ENCODE measurements around the gene NTRK1. TPM values are rescaled to one million over a fixed set of nuclear protein-coding genes. Genes with fewer than 3 reads are reported as not detected.

The NTRK1 gene
- total and polyA plus RNA-seq, 2 donors (not counting 1 experiment from before 2014, with no cell fraction given) = not detected

DNA sequence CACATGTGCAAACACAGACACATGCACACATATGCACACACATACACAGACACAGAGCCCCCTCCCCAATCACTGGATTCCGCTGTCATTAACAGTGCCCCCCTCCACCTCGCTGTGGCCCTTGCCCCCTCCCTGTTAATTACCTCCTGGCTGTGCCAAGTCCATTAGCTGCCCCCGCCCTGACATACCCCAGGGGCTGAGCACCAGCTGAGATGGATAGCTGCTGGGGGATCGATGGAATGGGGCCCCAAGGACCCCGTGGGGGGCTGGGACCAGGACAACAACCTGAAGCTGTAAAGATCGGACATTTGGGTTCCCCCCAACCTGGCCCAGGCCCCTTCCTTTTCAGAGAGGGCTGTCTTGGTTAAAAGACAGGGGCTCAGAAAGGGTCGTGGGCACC, 23.3 kb downstream of the NTRK1 start:
- no peaks in the 10 kb centered on the region for H3K36me3 ChIP-seq (replicated peaks in 1 of 2; ENCODE audit: control extremely low read depth in 1 of 2, control insufficient read depth in 1 of 2, extremely low read depth in 1 of 2, insufficient read depth in 2 of 2, low read length in 1 of 2)
- H3K27ac ChIP-seq (ENCODE audit: low read length in 2 of 2) = no peak overlapping the region
- no peak overlapping the region for H2AFZ ChIP-seq (ENCODE audit: insufficient read depth, low read depth, low read length, poor library complexity, severe bottlenecking)
- Mint-ChIP-seq H3K4me3 (no peak overlapping the region), H3K27ac (no peak overlapping the region), H3K4me1 (no peaks in the 10 kb centered on the region), H3K27me3 (peaks cover 61% of the 10 kb centered on the region), H3K9me3 (ENCODE audit: insufficient read depth) (no peaks in the 10 kb centered on the region)
- H3K4me3 ChIP-seq (ENCODE audit: control extremely low read depth in 1 of 5, extremely low read depth in 1 of 5, insufficient read depth in 1 of 5, low read depth in 2 of 5, low read length in 4 of 5) = no peak overlapping the region
- WGBS (ENCODE audit: insufficient coverage) = 75% methylated on average over 7 of the region's 7 CpGs
- ATAC-seq (ENCODE audit: low read depth) (no peak), DNase-seq (no peak)
- no peaks in the 10 kb centered on the region for H3K79me2 ChIP-seq (ENCODE audit: control insufficient read depth, insufficient read depth, low read length)
- no peak overlapping the region for H3K9ac ChIP-seq (ENCODE audit: low read length)
- H3K27me3 ChIP-seq (replicated peaks in 1 of 4; ENCODE audit: control extremely low read depth in 1 of 4, control insufficient read depth in 3 of 4, insufficient read depth in 4 of 4, low read length in 3 of 4) = peaks cover 0 to 46% (median 8%) of the 10 kb centered on the region in 4 experiments
- ChIA-PET POLR2A (no interaction called here), CTCF (interaction anchor here (1.8 kb wide), 1 partner anchor 195 kb away, joined by 6 read pairs; no protein-coding TSS in a partner anchor)
- H4K20me1 ChIP-seq (ENCODE audit: control insufficient read depth, insufficient read depth, low read length, poor library complexity, severe bottlenecking) = no peaks in the 10 kb centered on the region
- intact Hi-C loops (cut with micrococcal nuclease) = no loop called here
- H3K4me2 ChIP-seq (replicated peaks; ENCODE audit: low read depth, low read length, poor library complexity, severe bottlenecking) = no peak overlapping the region
- no peaks in the 10 kb centered on the region for H3K9me3 ChIP-seq (ENCODE audit: control extremely low read depth in 1 of 3, control insufficient read depth in 2 of 3, insufficient read depth in 1 of 3, low read length in 2 of 3)
- TF ChIP-seq, protein P1, sequence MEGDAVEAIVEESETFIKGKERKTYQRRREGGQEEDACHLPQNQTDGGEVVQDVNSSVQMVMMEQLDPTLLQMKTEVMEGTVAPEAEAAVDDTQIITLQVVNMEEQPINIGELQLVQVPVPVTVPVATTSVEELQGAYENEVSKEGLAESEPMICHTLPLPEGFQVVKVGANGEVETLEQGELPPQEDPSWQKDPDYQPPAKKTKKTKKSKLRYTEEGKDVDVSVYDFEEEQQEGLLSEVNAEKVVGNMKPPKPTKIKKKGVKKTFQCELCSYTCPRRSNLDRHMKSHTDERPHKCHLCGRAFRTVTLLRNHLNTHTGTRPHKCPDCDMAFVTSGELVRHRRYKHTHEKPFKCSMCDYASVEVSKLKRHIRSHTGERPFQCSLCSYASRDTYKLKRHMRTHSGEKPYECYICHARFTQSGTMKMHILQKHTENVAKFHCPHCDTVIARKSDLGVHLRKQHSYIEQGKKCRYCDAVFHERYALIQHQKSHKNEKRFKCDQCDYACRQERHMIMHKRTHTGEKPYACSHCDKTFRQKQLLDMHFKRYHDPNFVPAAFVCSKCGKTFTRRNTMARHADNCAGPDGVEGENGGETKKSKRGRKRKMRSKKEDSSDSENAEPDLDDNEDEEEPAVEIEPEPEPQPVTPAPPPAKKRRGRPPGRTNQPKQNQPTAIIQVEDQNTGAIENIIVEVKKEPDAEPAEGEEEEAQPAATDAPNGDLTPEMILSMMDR (IDR thresholded peaks at IDR 0.05) = no peak
- TF ChIP-seq EZH2 (IDR thresholded peaks at IDR 0.05; ENCODE audit: borderline replicate concordance, insufficient read depth, low read depth, low read length, poor library complexity, severe bottlenecking) = no peak
- H3K4me1 ChIP-seq (ENCODE audit: control insufficient read depth in 2 of 2, insufficient read depth in 2 of 2, low read length in 2 of 2) = no peaks in the 10 kb centered on the region

DNA sequence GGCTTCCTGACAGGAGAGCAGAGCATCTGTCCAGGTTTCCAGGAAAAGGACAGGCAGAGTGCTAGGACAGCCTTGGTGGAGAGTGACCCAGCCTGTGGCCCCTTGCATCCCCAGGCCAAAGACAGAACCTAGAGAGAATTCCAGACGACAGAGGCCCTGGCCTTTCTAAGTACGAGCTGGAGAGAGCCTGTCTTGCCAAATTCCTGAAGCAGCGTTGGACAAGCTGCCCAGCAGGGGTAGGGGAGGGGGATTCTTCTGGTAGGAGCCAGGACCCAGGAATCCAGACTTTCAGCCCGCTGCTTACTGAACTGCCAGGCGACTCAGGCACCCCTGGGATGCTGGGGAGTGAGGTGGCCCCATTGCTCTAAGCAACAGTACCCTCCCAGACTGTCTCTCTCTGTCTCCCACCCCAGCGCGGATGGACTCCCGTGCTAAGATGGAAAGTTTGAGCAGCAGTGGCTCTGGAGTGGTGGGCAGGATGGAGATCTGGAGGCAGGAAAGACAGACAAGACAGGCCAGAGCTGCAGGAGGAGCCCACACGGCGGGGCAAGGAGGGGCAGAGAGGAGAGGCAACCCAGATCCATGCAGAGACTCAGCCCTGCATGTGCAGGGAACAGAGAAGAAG, 24.0 kb downstream of the NTRK1 start:
- Mint-ChIP-seq H3K27me3 (peaks cover 61% of the 10 kb centered on the region), H3K9me3 (ENCODE audit: insufficient read depth) (no peaks in the 10 kb centered on the region), H3K27ac (no peak overlapping the region), H3K4me1 (no peaks in the 10 kb centered on the region), H3K4me3 (no peak overlapping the region)
- Histone ChIP-seq H4K20me1 (ENCODE audit: control insufficient read depth, insufficient read depth, low read length, poor library complexity, severe bottlenecking) (no peaks in the 10 kb centered on the region), H3K4me2 (replicated peaks; ENCODE audit: low read depth, low read length, poor library complexity, severe bottlenecking) (no peak overlapping the region), H3K9me3 (ENCODE audit: control extremely low read depth in 1 of 3, control insufficient read depth in 2 of 3, insufficient read depth in 1 of 3, low read length in 2 of 3) (no peaks in the 10 kb centered on the region), H2AFZ (ENCODE audit: insufficient read depth, low read depth, low read length, poor library complexity, severe bottlenecking) (no peak overlapping the region), H3K9ac (ENCODE audit: low read length) (no peak overlapping the region), H3K36me3 (replicated peaks in 1 of 2; ENCODE audit: control extremely low read depth in 1 of 2, control insufficient read depth in 1 of 2, extremely low read depth in 1 of 2, insufficient read depth in 2 of 2, low read length in 1 of 2) (no peaks in the 10 kb centered on the region), H3K27ac (ENCODE audit: low read length in 2 of 2) (no peak overlapping the region), H3K4me3 (ENCODE audit: control extremely low read depth in 1 of 5, extremely low read depth in 1 of 5, insufficient read depth in 1 of 5, low read depth in 2 of 5, low read length in 4 of 5) (no peak overlapping the region), H3K79me2 (ENCODE audit: control insufficient read depth, insufficient read depth, low read length) (no peaks in the 10 kb centered on the region), H3K27me3 (replicated peaks in 1 of 4; ENCODE audit: control extremely low read depth in 1 of 4, control insufficient read depth in 3 of 4, insufficient read depth in 4 of 4, low read length in 3 of 4) (peaks cover 0 to 46% (median 7%) of the 10 kb centered on the region in 4 experiments), H3K4me1 (ENCODE audit: control insufficient read depth in 2 of 2, insufficient read depth in 2 of 2, low read length in 2 of 2) (no peaks in the 10 kb centered on the region)
- POLR2A ChIA-PET = no interaction called here
- WGBS (ENCODE audit: insufficient coverage) = 83% methylated on average over 5 of the region's 10 CpGs
- CTCF ChIA-PET = interaction anchor here (1.8 kb wide), 1 partner anchor 195 kb away, joined by 6 read pairs; no protein-coding TSS in a partner anchor
- DNase-seq (no peak), ATAC-seq (ENCODE audit: low read depth) (no peak)
- no peak for TF ChIP-seq EZH2 (IDR thresholded peaks at IDR 0.05; ENCODE audit: borderline replicate concordance, insufficient read depth, low read depth, low read length, poor library complexity, severe bottlenecking)
- TF ChIP-seq, protein P1 (IDR thresholded peaks at IDR 0.05) = no peak
- intact Hi-C loops (cut with micrococcal nuclease) = no loop called here

Data from B cell (primary cell).